Spleen (tissue), 7 donors: Measurements from ENCODE around the gene SGCA.

Experiments used
- CTCF ChIP-seq, 11 experiments: fragments of 200-600 bp in 7 of 11; fragments of 450-650 bp in 4 of 11; sonication (generic) in 4 of 11; IDR thresholded peaks in 8 of 11; conservative IDR thresholded peaks in 3 of 11; 1 replicate in 7 of 11; 2 replicates in 4 of 11; pipeline versions ENCODE4 v1.4.0 to v1.8.0; 2016 to 2021; ENCODE audit warnings: antibody characterized with exemption in 11 of 11, inconsistent platforms in 4 of 11, mild to moderate bottlenecking in 1 of 11
- POLR2A ChIP-seq, 3 donors: fragments of 450-650 bp; IDR thresholded peaks; one replicate each; pipeline ENCODE4 v1.5.1; 2017; ENCODE audit warnings: antibody characterized with exemption in 3 of 3, mild to moderate bottlenecking in 1 of 3
- POLR2AphosphoS5 ChIP-seq, 3 donors: sonication (generic); formaldehyde crosslinking; IDR thresholded peaks; one replicate each; pipeline ENCODE4 v1.5.1; 2017; ENCODE audit warnings: antibody characterized with exemption in 3 of 3
- donor health status: DM: no; HTN: no; CAD: no; lungs with moderate emphysema.
- donor health status: DM: no; HTN: no; CAD: no.
- donor health status: DM: no; HTN: no; CAD: no.

- TF ChIP-seq CTCF (IDR thresholded peaks at IDR 0.05 in 8 of 11, conservative IDR thresholded peaks at IDR 0.05 in 3 of 11) (no peak), POLR2A (IDR thresholded peaks at IDR 0.05) (no peak), POLR2AphosphoS5 (IDR thresholded peaks at IDR 0.05) (no peak)
These were observed 46.5 kb downstream of the SGCA start for GRCh38 chr17:50212121-50212843.
